HCT116 (cell line): ENCODE data around the gene BCAR1. TPM values are rescaled to one million over a fixed set of nuclear protein-coding genes. Genes with fewer than 3 reads are reported as not detected.

ENCODE experiments used
- ATAC-seq: fragments of 200-7000 bp; cut with Tn5 transposase; 2 replicates; pipeline ENCODE4 v1.9.1; 2020; ENCODE audit warnings: mild to moderate bottlenecking, moderate library complexity
- BruUV-seq: library from RNA; stranded (reverse); fragments of 400-500 nt; replicated peaks from 2 replicates; lab custom pipeline; 2021; lab: Mats Ljungman, UMichigan
- CTCF ChIA-PET: fragments of 300-600 bp; sonication (Branson Sonifier 250); formaldehyde crosslinking; loops from one replicate; lab custom pipeline; 2021; ENCODE audit warnings: antibody characterized with exemption; lab: Charles Lee
- POLR2A ChIA-PET: fragments of 300-600, 350-600 bp; sonication (Branson Sonifier 250); formaldehyde crosslinking; loops from one replicate; lab custom pipeline; 2021; ENCODE audit warnings: antibody characterized with exemption; lab: Charles Lee
- RAD21 ChIA-PET, 2 experiments: fragments of 300-600 bp; sonication (Branson Sonifier 250); formaldehyde crosslinking; loops; one replicate each; lab custom pipeline; 2023; ENCODE audit warnings: low total read pairs in 2 of 2; ENCODE audit not compliant: uncharacterized antibody in 2 of 2, unreplicated experiment in 2 of 2, low non-redundant PET in 1 of 2; lab: Charles Lee
- DNase-seq: peaks from one replicate; pipeline ENCODE4 v3.0.0-alpha.2; 2010; ENCODE audit warnings: low read depth, low spot score
- H2AFZ ChIP-seq: fragments of 200-600 bp; shearing (Covaris generic), sonication (generic); 2 replicates; pipeline ENCODE4 v1.6.1; 2017; ENCODE audit warnings: low read depth, mixed run types, mixed read lengths, antibody characterized with exemption, low read length; ENCODE audit not compliant: poor library complexity, severe bottlenecking
- H3K27ac ChIP-seq: 2 replicates; pipeline ENCODE4 v1.5.1; 2012; ENCODE audit warnings: low read depth, low read length
- H3K27me3 ChIP-seq: fragments of 200-600 bp; sonication (generic); 2 replicates; pipeline ENCODE4 v1.6.1; 2016; ENCODE audit warnings: mixed run types, low read length, mixed read lengths; ENCODE audit not compliant: insufficient read depth
- H3K36me3 ChIP-seq, 2 experiments: fragments of 200-500 bp in 1 of 2; fragments of 200-600 bp in 1 of 2; sonication (Bioruptor generic) in 1 of 2; sonication (generic) in 1 of 2; 2 replicates each; pipeline versions ENCODE4 v1.5.1 to v1.6.1; 2014 to 2016; ENCODE audit warnings: low read length in 2 of 2, inconsistent platforms in 1 of 2, mixed read lengths in 1 of 2, mixed run types in 1 of 2; ENCODE audit not compliant: insufficient read depth in 2 of 2, control insufficient read depth in 1 of 2
- H3K4me1 ChIP-seq, 2 experiments: fragments of 200-600 bp in 1 of 2; sonication (generic) in 1 of 2; 2 replicates each; pipeline versions ENCODE4 v1.5.1 to v1.6.1; 2012 to 2017; ENCODE audit warnings: low read length in 2 of 2, inconsistent platforms in 1 of 2, mild to moderate bottlenecking in 1 of 2, mixed read lengths in 1 of 2, mixed run types in 1 of 2, moderate library complexity in 1 of 2; ENCODE audit not compliant: insufficient read depth in 2 of 2, control insufficient read depth in 1 of 2
- H3K4me2 ChIP-seq: fragments of 200-600 bp; sonication (generic); 2 replicates; pipeline ENCODE4 v1.6.1; 2017; ENCODE audit warnings: mixed run types, low read length, mixed read lengths
- H3K4me3 ChIP-seq, 2 experiments: fragments of 200-600 bp in 1 of 2; sonication (generic) in 1 of 2; replicated peaks in 1 of 2; 2 replicates each; pipeline ENCODE4 v1.5.1; 2011 to 2016; ENCODE audit warnings: low read length in 2 of 2, control low read depth in 1 of 2, low read depth in 1 of 2, mild to moderate bottlenecking in 1 of 2, mixed read lengths in 1 of 2, mixed run types in 1 of 2
- H3K79me2 ChIP-seq: fragments of 200-600 bp; sonication (generic); 2 replicates; pipeline ENCODE4 v1.6.1; 2017; ENCODE audit warnings: mild to moderate bottlenecking, mixed run types, low read length, moderate library complexity, mixed read lengths; ENCODE audit not compliant: insufficient read depth
- H3K9ac ChIP-seq: fragments of 200-600 bp; sonication (generic); 2 replicates; pipeline ENCODE4 v1.6.1; 2016; ENCODE audit warnings: low read length, mixed read lengths
- H3K9me2 ChIP-seq: fragments of 200-600 bp; sonication (generic), shearing (Covaris generic); 2 replicates; pipeline ENCODE4 v1.6.1; 2017; ENCODE audit warnings: mixed run types, mild to moderate bottlenecking, moderate library complexity; ENCODE audit not compliant: insufficient read depth
- H3K9me3 ChIP-seq, 2 experiments: fragments of 200-500 bp in 1 of 2; fragments of 200-600 bp in 1 of 2; sonication (Bioruptor generic) in 1 of 2; sonication (generic) in 1 of 2; 2 replicates each; pipeline ENCODE4 v1.6.1; 2014 to 2017; ENCODE audit warnings: low read length in 2 of 2, mixed read lengths in 2 of 2, inconsistent platforms in 1 of 2, low read depth in 1 of 2, mild to moderate bottlenecking in 1 of 2, mixed run types in 1 of 2, moderate library complexity in 1 of 2; ENCODE audit not compliant: control insufficient read depth in 1 of 2, insufficient read depth in 1 of 2
- H4K20me1 ChIP-seq: fragments of 200-600 bp; sonication (generic), shearing (Covaris generic); 2 replicates; pipeline ENCODE4 v1.6.1; 2017; ENCODE audit warnings: mixed run types, mild to moderate bottlenecking, moderate library complexity; ENCODE audit not compliant: insufficient read depth
- CBX3 ChIP-seq: IDR thresholded peaks from 2 replicates; pipeline ENCODE4 v1.6.1; 2012; ENCODE audit warnings: low read depth
- CEBPB ChIP-seq: IDR thresholded peaks from 2 replicates; pipeline ENCODE4 v1.6.1; 2012; ENCODE audit warnings: low read depth
- ELF1 ChIP-seq: IDR thresholded peaks from 2 replicates; pipeline ENCODE4 v1.6.1; 2012; ENCODE audit warnings: low read depth, borderline replicate concordance
- EZH2phosphoT487 ChIP-seq: fragments of 200-600 bp; IDR thresholded peaks from 2 replicates; pipeline ENCODE4 v1.6.1; 2018; ENCODE audit warnings: antibody characterized with exemption, borderline replicate concordance
- FOSL1 ChIP-seq: IDR thresholded peaks from 2 replicates; pipeline ENCODE4 v1.6.1; 2012; ENCODE audit warnings: low read depth
- SIN3A ChIP-seq: IDR thresholded peaks from 2 replicates; pipeline ENCODE4 v1.6.1; 2012; ENCODE audit warnings: low read depth
- TCF7L2 ChIP-seq: IDR thresholded peaks from 2 replicates; pipeline ENCODE4 v1.7.0; 2011; ENCODE audit warnings: borderline replicate concordance, inconsistent platforms; ENCODE audit not compliant: insufficient read depth, insufficient read length; ENCODE audit errors: extremely low read depth
- ZFX ChIP-seq: fragments of 450-650 bp; IDR thresholded peaks from 2 replicates; pipeline ENCODE4 v1.6.1; 2017
- intact Hi-C: fragments of 100-400 bp; cut with micrococcal nuclease; formaldehyde crosslinking; loops from 2 replicates; pipeline ENCODE4 v1.10.0; 2022
- total RNA-seq: library from RNA; stranded (reverse); gene quantifications from one replicate; pipeline ENCODE4 v1.2.1, GENCODE V29; 2021; ENCODE audit not compliant: unreplicated experiment
- TF ChIP-seq, protein P1 (sequence below), 3 experiments: fragments of 200-600 bp in 1 of 3; sonication (generic) in 1 of 3; IDR thresholded peaks in 2 of 3; conservative IDR thresholded peaks in 1 of 3; 2 replicates each; pipeline ENCODE4 v1.5.1; 2012 to 2017; ENCODE audit warnings: low read depth in 2 of 3, low read length in 2 of 3, antibody characterized with exemption in 1 of 3, borderline replicate concordance in 1 of 3, control low read depth in 1 of 3, mild to moderate bottlenecking in 1 of 3, mixed read lengths in 1 of 3, mixed run types in 1 of 3, moderate library complexity in 1 of 3; ENCODE audit not compliant: insufficient read depth in 1 of 3
- TF ChIP-seq, protein P2 (sequence below): IDR thresholded peaks from 2 replicates; pipeline ENCODE4 v1.6.1; 2012; ENCODE audit warnings: low read depth
- TF ChIP-seq, protein P3 (sequence below): IDR thresholded peaks from 2 replicates; pipeline ENCODE4 v1.6.1; 2012

BCAR1 gene
- total RNA-seq, 1 experiment from 2014 or later = 49.6 TPM

DNA sequence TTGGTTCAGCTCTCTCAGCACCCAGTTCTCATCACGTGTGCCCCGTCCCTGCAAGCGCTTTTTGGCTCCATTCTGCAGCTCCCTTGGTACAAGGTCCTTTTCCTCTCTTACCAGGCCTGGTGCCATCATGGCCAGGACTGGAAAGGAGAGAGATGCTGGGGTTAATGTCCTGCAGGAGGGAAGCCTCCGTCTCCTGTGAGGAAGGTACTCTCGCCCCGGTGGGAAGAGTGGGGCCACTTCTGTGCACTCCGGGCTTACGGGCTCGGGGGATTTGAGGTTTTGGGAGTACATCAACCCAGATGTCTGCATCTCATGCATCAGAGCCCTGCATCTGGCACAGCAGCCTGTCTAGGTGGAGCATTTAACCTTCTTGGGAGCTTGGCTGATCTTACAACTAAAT, 54.6 kb downstream of the BCAR1 start:
- ChIA-PET POLR2A (no interaction called here), RAD21 (interaction anchor here in 1 of 2 experiments (0.6 kb wide), 1 partner anchor 216 kb away, joined by 3 read pairs; no protein-coding TSS in a partner anchor), CTCF (no interaction called here)
- Histone ChIP-seq H3K9me3 (no peaks in the 10 kb centered on the region), H4K20me1 (no peaks in the 10 kb centered on the region), H3K9ac (no peak overlapping the region), H3K27ac (no peak overlapping the region), H3K9me2 (no peaks in the 10 kb centered on the region), H3K79me2 (no peaks in the 10 kb centered on the region), H3K4me3 (no peak overlapping the region), H3K4me1 (peaks cover 0 to 4% of the 10 kb centered on the region in 2 experiments; a peak in 1 of 4 replicates), H3K27me3 (no peaks in the 10 kb centered on the region; the same call in 1 of the 2 replicates), H3K36me3 (no peaks in the 10 kb centered on the region), H3K4me2 (no peak overlapping the region), H2AFZ (no peak overlapping the region)
- TF ChIP-seq TCF7L2 = no peak
- no peak for ATAC-seq
- no TSS peak for BruUV-seq
- DNase-seq = no peak
- intact Hi-C loops = loop anchor here (5.0 kb wide), 1 partner anchor 425 kb away; the partner anchor contains the start of gene ADAT1

DNA sequence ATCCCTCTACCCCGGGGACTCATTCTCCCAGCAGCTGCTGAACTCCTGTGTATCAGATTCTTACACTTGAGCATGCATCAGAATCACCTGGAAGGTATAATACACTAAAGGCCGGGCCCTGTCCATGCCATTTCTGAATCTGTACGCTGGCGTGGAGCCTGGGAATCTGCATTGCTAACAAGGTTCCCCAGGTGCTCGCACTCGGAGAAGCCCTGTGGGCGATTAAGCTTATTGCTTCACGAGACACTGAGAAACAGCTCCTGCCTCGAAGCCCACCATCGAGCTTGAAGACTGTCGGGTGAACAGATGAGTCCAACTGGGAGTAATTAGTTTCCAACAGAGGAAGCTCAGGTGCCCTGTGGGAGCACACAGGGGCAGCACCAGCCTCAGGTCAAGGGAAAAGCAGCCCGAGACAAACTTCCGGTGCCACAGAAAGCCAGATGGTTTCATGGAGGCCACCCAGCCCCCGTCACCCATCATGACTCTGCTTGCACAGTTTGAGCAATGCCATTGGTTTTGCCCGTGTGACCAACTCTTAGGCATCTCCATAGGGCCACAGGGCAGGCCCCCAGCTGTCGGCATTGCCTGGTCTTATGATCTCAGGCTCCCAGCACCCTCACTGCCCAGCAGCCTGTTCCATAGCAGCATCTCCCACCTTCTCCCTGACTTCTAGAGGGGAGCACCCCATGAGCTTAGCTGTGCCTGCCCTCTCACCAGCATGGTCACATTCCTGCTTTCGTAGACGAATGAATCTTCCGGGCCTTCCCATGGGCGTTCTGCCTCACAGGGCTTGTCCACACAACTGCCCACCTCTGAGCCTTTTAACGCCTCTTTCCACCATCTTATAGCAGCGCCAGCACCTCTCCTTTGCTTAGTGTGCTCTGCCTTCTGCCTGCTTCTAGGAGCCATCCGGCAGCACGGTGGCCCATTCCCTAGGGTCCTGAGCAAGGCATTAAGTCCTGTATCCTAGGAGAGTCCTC, 55.3 kb downstream of the BCAR1 start:
- Histone ChIP-seq H3K36me3 (no peaks in the 10 kb centered on the region), H3K27me3 (no peaks in the 10 kb centered on the region; the same call in 1 of the 2 replicates), H3K9me3 (no peaks in the 10 kb centered on the region), H4K20me1 (no peaks in the 10 kb centered on the region), H3K4me3 (no peak overlapping the region), H3K9ac (no peak overlapping the region), H3K4me2 (no peak overlapping the region), H2AFZ (no peak overlapping the region), H3K79me2 (no peaks in the 10 kb centered on the region), H3K27ac (no peak overlapping the region), H3K9me2 (no peaks in the 10 kb centered on the region), H3K4me1 (peaks cover 0 to 4% of the 10 kb centered on the region in 2 experiments; a peak in 1 of 4 replicates)
- ChIA-PET CTCF (no interaction called here), POLR2A (no interaction called here), RAD21 (no interaction called here)
- no peak for TF ChIP-seq ELF1
- TF ChIP-seq ZFX = no peak
- TF ChIP-seq CBX3 = no peak
- TF ChIP-seq, protein P1, sequence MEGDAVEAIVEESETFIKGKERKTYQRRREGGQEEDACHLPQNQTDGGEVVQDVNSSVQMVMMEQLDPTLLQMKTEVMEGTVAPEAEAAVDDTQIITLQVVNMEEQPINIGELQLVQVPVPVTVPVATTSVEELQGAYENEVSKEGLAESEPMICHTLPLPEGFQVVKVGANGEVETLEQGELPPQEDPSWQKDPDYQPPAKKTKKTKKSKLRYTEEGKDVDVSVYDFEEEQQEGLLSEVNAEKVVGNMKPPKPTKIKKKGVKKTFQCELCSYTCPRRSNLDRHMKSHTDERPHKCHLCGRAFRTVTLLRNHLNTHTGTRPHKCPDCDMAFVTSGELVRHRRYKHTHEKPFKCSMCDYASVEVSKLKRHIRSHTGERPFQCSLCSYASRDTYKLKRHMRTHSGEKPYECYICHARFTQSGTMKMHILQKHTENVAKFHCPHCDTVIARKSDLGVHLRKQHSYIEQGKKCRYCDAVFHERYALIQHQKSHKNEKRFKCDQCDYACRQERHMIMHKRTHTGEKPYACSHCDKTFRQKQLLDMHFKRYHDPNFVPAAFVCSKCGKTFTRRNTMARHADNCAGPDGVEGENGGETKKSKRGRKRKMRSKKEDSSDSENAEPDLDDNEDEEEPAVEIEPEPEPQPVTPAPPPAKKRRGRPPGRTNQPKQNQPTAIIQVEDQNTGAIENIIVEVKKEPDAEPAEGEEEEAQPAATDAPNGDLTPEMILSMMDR (IDR thresholded peaks at IDR 0.05 in 2 of 3, conservative IDR thresholded peaks at IDR 0.05 in 1 of 3; ENCODE audit: borderline replicate concordance in 1 of 3, insufficient read depth in 1 of 3, low read depth in 2 of 3, low read length in 2 of 3) = no peak
- TF ChIP-seq, protein P2, sequence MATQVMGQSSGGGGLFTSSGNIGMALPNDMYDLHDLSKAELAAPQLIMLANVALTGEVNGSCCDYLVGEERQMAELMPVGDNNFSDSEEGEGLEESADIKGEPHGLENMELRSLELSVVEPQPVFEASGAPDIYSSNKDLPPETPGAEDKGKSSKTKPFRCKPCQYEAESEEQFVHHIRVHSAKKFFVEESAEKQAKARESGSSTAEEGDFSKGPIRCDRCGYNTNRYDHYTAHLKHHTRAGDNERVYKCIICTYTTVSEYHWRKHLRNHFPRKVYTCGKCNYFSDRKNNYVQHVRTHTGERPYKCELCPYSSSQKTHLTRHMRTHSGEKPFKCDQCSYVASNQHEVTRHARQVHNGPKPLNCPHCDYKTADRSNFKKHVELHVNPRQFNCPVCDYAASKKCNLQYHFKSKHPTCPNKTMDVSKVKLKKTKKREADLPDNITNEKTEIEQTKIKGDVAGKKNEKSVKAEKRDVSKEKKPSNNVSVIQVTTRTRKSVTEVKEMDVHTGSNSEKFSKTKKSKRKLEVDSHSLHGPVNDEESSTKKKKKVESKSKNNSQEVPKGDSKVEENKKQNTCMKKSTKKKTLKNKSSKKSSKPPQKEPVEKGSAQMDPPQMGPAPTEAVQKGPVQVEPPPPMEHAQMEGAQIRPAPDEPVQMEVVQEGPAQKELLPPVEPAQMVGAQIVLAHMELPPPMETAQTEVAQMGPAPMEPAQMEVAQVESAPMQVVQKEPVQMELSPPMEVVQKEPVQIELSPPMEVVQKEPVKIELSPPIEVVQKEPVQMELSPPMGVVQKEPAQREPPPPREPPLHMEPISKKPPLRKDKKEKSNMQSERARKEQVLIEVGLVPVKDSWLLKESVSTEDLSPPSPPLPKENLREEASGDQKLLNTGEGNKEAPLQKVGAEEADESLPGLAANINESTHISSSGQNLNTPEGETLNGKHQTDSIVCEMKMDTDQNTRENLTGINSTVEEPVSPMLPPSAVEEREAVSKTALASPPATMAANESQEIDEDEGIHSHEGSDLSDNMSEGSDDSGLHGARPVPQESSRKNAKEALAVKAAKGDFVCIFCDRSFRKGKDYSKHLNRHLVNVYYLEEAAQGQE = no peak
- no peak for TF ChIP-seq SIN3A
- no peak for TF ChIP-seq FOSL1
- TF ChIP-seq EZH2phosphoT487 = no peak
- TF ChIP-seq, protein P3, sequence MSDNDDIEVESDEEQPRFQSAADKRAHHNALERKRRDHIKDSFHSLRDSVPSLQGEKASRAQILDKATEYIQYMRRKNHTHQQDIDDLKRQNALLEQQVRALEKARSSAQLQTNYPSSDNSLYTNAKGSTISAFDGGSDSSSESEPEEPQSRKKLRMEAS = no peak
- TF ChIP-seq CEBPB = no peak
- intact Hi-C loops = loop anchor here (5.0 kb wide), 1 partner anchor 426 kb away; the partner anchor contains the start of gene ADAT1
- ATAC-seq = no peak
- DNase-seq = no peak
- BruUV-seq = no TSS peak
